ENCODE data around the gene TUBA4A.
"Not testable (repeated sequence)": the region's sequence is repeated elsewhere in the genome, so short reads cannot be mapped to it uniquely, and the experiment has no call there.

The TUBA4A gene

GRCh38 chr2:219210196-219210885, 43.4 kb downstream of the TUBA4A start:
- DNase-seq (ENCODE audit: low read depth), result no peak

- no peak for DNase-seq (ENCODE audit: low read depth)
Observed at GRCh38 chr2:219209236-219210195, 44.2 kb downstream of the TUBA4A start.

GRCh38 chr2:219207884-219208740, 45.6 kb downstream of the TUBA4A start:
- DNase-seq (ENCODE audit: low read depth), result no peak

GRCh38 chr2:219207134-219207883, 46.4 kb downstream of the TUBA4A start:
- no peak for DNase-seq (ENCODE audit: low read depth)

- no peak for DNase-seq (ENCODE audit: low read depth)
Observed at GRCh38 chr2:219206328-219207133, 47.2 kb downstream of the TUBA4A start, which contains the start of gene ZFAND2B. Gene ZFAND2B (plus strand): TSS chr2:219206782. CDS start chr2:219206988, 206 bp downstream.

GRCh38 chr2:219205981-219206327, 47.8 kb downstream of the TUBA4A start:
- DNase-seq (ENCODE audit: low read depth), result no peak

- DNase-seq (ENCODE audit: low read depth), result no peak
Observed at GRCh38 chr2:219205165-219205538, 48.6 kb downstream of the TUBA4A start.

GRCh38 chr2:219204425-219205164, 49.1 kb downstream of the TUBA4A start:
- DNase-seq (ENCODE audit: low read depth), result no peak

- not testable (repeated sequence) for DNase-seq (ENCODE audit: low read depth)
Observed at GRCh38 chr2:219201331-219201730, 52.4 kb downstream of the TUBA4A start.

GRCh38 chr2:219200502-219201326, 53.0 kb downstream of the TUBA4A start:
- not testable (repeated sequence) for DNase-seq (ENCODE audit: low read depth)
